Amniotic epithelial cell (primary cell): ENCODE measurements around the gene CDH23.
A peak's percentile ranks its signal among the peaks of the same experiment; 100 is the strongest.
"Not testable (repeated sequence)": the region's sequence is repeated elsewhere in the genome, so short reads cannot be mapped to it uniquely, and the experiment has no call there.

Source experiments
- DNase-seq: peaks from one replicate; pipeline ENCODE4 v3.0.0-alpha.2; 2010; ENCODE audit warnings: low read depth

The CDH23 gene

DNA sequence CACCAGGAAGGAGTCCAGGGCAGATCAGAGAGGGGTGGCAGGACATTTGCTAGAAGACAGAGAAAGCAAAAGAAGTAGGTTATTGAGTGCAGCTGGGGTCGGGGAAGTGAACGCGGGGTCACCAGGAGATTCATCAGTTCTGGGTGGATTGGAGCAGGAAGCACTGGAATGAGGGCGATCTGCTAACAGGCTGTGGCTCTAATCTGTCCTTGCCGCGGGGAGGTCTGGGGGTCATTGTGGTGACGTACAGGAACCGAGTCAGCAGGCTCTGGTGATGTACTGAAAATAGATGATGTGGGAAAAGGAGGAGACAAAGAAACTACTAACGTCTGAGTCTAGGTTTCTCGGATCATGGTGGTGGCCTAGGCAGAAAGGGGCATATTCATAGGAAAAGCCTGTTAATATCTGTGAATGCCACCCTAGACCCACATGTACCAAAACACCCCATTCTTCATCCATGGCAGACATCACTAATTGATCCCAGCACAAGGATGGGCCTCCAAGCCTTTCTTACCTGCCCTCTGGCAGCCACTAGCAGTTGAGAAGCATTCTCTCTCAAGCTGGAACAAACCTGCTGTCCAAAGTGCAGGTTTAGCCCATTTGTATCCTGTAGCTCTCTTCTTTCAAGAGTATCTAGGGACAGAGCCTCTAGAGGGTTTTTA is 188.3 kb downstream of the CDH23 start:
- no peak for DNase-seq

DNA sequence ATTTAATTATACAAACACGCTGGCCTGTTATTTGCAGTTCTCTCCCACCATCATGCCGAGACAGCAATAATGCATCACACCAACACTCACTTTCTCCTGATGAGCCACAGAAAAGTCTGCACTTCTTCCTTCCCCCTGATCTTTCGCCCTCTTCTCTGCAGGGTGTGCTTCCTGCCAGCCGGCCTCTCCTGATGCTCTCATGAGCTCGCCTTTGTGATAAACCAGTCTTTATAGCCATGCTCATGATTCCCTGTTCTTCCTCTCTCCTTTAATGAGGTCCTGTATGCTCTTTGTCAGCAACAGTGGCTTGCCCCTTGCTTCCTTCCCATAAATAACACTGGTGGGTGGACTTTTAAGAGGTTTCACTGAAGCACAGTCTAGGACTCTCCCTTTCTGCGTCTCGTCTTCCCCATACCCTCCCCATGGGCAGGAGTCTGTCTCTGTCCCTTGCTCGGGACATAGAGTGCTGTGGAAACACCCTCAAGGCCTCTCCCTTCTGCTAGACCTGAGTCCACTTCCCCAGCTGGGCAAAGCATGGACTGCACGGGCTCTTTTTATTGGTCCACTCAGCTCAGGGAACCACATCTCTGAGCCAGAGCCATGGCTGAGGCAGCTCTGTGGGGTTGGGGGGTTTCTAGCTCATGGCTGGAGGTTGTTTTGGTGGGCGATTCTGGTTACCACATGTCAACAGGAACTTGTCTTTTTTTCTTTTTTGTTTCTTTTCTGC is 189.0 kb downstream of the CDH23 start:
- DNase-seq: no peak

GRCh38 chr10:71587941-71588573 is 191.3 kb downstream of the CDH23 start:
- DNase-seq: no peak

- DNase-seq: no peak
These were observed 192.0 kb downstream of the CDH23 start for GRCh38 chr10:71588685-71589084.

GRCh38 chr10:71589617-71590551 is 193.2 kb downstream of the CDH23 start:
- no peak for DNase-seq

- no peak for DNase-seq
These were observed 194.1 kb downstream of the CDH23 start for GRCh38 chr10:71590781-71591350.

- DNase-seq: no peak
These were observed 198.3 kb downstream of the CDH23 start for GRCh38 chr10:71594934-71595571.

- DNase-seq: no peak
These were observed 198.9 kb downstream of the CDH23 start for GRCh38 chr10:71595649-71596048.

- DNase-seq: no peak
These were observed 199.4 kb downstream of the CDH23 start for GRCh38 chr10:71596127-71596526.

- DNase-seq: no peak
These were observed 200.0 kb downstream of the CDH23 start for GRCh38 chr10:71596759-71597158.

GRCh38 chr10:71597821-71598498 is 201.2 kb downstream of the CDH23 start:
- DNase-seq: peak; percentile 75

- peak; percentile 73 for DNase-seq
These were observed 201.9 kb downstream of the CDH23 start for GRCh38 chr10:71598621-71599055.

- DNase-seq: no peak
These were observed 202.8 kb downstream of the CDH23 start for GRCh38 chr10:71599518-71599917.

- not testable (repeated sequence) for DNase-seq
These were observed 203.5 kb downstream of the CDH23 start for GRCh38 chr10:71600242-71600641.

- peak; percentile 96 for DNase-seq
These were observed 204.1 kb downstream of the CDH23 start for GRCh38 chr10:71600849-71601248.

DNA sequence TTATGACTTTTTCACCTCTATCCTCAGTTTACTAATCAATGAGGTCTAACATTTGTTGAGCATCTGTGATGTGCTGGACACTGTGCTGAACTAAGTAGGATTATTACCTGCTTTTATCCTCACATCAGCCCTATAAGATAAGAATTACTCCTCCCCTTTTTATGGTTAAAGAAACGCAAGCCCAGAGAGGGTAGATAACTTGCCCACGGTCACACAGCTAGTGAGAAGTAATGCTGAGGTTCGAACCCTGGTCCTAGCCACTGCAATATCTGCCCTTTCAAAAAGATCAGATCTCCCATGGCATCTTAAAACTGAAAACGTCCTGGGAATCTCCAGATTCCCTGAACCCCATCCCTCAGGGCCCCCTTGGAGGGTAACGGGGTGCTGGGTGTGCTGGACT is 204.6 kb downstream of the CDH23 start:
- DNase-seq: no peak

GRCh38 chr10:71603150-71603549 is 206.4 kb downstream of the CDH23 start:
- DNase-seq: no peak

- no peak for DNase-seq
These were observed 207.0 kb downstream of the CDH23 start for GRCh38 chr10:71603754-71604153.

GRCh38 chr10:71604324-71605018 is 207.8 kb downstream of the CDH23 start:
- DNase-seq: peak; percentile 70
